Lower lobe of right lung (tissue), 2 donors: Measurements from ENCODE around the gene RALA. TPM values are rescaled to one million over a fixed set of nuclear protein-coding genes. Genes with fewer than 3 reads are reported as not detected.
"Not testable (repeated sequence)": the region's sequence is repeated elsewhere in the genome, so short reads cannot be mapped to it uniquely, and the experiment has no call there.

Experiments used
- ATAC-seq, 2 donors: fragments of 200-7000 bp; cut with Tn5 transposase; one replicate each; pipeline ENCODE4 v1.9.1; 2020 to 2022; ENCODE audit warnings: mild to moderate bottlenecking in 2 of 2, moderate library complexity in 2 of 2
- DNase-seq: peaks from one replicate; pipeline ENCODE4 v3.0.0-alpha.2; 2020
- H3K27ac ChIP-seq: fragments of 200-600 bp; one replicate; pipeline ENCODE4 v1.8.0; 2022
- H3K27me3 ChIP-seq: fragments of 200-600 bp; one replicate; pipeline ENCODE4 v1.8.0; 2022; ENCODE audit warnings: low read depth
- H3K36me3 ChIP-seq: fragments of 200-600 bp; one replicate; pipeline ENCODE4 v1.8.0; 2022; ENCODE audit warnings: mild to moderate bottlenecking
- H3K4me1 ChIP-seq: fragments of 200-600 bp; one replicate; pipeline ENCODE4 v1.8.0; 2022
- H3K4me3 ChIP-seq: fragments of 200-600 bp; one replicate; pipeline ENCODE4 v1.8.0; 2022; ENCODE audit warnings: mild to moderate bottlenecking
- H3K9me3 ChIP-seq: fragments of 200-600 bp; one replicate; pipeline ENCODE4 v1.8.0; 2022
- intact Hi-C: fragments of 100-400 bp; cut with DNase I; formaldehyde crosslinking; loops from one replicate; pipeline ENCODE4 v1.11.0; 2022
- total RNA-seq: library from RNA; stranded (reverse); fragmentation: NEBNext Ultra II Directional; extraction: Animal tissue kit (Norgen Biotek cat#: 25700); gene quantifications from one replicate; pipeline ENCODE4 v1.2.1, GENCODE V29; 2021
- TF ChIP-seq, protein P1 (sequence below): fragments of 200-600 bp; IDR thresholded peaks from one replicate; pipeline ENCODE4 v1.8.0; 2022; ENCODE audit warnings: antibody characterized with exemption, mild to moderate bottlenecking
- donor health status: DM: no; HTN: yes; CAD: no; lungs with severe emphysema.

Gene RALA
- total RNA-seq, 1 donor from 2014 or later: 48.0 TPM

DNA sequence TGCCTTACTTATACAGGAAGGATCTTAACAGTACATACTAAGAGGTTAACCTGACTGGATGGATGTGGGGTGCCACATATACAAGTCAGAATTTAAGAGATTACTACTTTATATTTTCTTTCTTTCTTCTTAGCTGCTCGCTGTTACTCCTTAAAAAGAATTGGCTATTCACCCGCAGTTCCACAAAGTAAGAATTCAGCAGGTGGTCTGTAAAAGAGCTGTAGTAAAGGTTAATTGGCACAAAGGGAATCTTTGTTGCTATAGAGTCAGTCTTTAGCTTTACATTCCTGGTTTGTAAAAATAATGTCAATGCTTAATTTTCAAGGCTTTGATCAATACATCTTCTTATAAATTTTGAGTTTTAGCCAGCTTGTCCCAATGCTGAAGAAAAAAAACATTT lies 43.2 kb downstream of the RALA start:
- H3K9me3 ChIP-seq: no peaks in the 10 kb centered on the region
- no peak overlapping the region for H3K4me3 ChIP-seq
- no peak for DNase-seq
- H3K4me1 ChIP-seq: peaks cover 5% of the 10 kb centered on the region
- intact Hi-C loops: no loop called here
- TF ChIP-seq, protein P1, sequence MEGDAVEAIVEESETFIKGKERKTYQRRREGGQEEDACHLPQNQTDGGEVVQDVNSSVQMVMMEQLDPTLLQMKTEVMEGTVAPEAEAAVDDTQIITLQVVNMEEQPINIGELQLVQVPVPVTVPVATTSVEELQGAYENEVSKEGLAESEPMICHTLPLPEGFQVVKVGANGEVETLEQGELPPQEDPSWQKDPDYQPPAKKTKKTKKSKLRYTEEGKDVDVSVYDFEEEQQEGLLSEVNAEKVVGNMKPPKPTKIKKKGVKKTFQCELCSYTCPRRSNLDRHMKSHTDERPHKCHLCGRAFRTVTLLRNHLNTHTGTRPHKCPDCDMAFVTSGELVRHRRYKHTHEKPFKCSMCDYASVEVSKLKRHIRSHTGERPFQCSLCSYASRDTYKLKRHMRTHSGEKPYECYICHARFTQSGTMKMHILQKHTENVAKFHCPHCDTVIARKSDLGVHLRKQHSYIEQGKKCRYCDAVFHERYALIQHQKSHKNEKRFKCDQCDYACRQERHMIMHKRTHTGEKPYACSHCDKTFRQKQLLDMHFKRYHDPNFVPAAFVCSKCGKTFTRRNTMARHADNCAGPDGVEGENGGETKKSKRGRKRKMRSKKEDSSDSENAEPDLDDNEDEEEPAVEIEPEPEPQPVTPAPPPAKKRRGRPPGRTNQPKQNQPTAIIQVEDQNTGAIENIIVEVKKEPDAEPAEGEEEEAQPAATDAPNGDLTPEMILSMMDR: no peak
- no peak overlapping the region for H3K27ac ChIP-seq
- H3K36me3 ChIP-seq: no peaks in the 10 kb centered on the region
- no peaks in the 10 kb centered on the region for H3K27me3 ChIP-seq
- ATAC-seq: no peak

DNA sequence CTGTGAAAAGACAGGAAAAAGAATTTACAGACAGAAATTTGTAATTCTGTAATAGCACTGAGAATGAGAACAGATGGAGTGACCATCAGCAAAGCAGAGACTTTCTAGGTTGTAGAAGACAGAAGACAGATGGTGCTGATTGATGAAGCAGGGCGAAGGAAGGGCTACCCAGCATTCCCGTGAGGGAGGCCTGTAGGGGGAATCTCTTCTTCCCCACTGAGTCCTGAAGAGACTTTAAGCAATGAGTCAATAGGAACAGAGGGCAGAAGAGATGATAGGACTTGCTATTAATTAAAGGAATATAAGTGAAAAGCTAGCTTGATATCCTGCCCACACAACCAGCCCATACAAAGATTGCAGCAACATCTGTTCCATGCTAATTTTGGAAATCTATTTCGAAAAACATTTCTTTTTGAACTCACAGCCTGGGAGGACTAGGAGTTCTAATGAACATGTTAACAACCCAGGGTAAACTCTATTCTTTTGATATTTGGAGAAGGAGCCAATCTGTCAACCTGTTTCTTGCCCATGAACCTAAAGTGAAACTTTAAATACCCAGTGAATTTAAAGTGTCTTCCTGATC lies 44.1 kb downstream of the RALA start:
- H3K4me3 ChIP-seq: no peak overlapping the region
- peak in 1 of 2 donors; percentile 21 for ATAC-seq
- peaks cover 5% of the 10 kb centered on the region for H3K4me1 ChIP-seq

DNA sequence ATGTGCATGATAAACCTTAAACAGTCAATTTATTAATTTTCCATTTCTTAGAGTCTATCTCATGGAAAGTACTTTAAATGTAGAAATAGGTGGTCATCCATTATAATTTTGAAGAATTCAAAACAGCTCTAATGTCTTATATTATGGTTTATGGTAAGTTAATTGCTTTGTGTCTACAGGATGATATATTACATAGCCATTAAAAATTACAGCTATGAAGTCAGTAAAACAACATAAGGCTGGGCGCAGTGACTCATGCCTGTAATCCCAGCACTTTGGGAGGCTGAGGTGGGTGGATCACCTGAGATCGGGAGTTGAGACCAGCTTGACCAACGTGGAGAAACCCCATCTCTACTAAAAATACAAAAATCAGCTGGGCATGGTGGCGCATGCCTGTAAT lies 44.9 kb downstream of the RALA start:
- DNase-seq, H3K4me1 ChIP-seq, H3K27me3 ChIP-seq, H3K27ac ChIP-seq, H3K36me3 ChIP-seq, ATAC-seq, H3K9me3 ChIP-seq, H3K4me3 ChIP-seq, intact Hi-C loops: not testable (repeated sequence)

More for the DNA sequence above, 44.1 kb downstream of the RALA start:
- Histone ChIP-seq H3K27ac (peak overlapping the region; percentile 8), H3K27me3 (no peaks in the 10 kb centered on the region), H3K36me3 (no peaks in the 10 kb centered on the region), H3K9me3 (no peaks in the 10 kb centered on the region)
- intact Hi-C loops: no loop called here
- no peak for DNase-seq
- TF ChIP-seq, protein P1: no peak

DNA sequence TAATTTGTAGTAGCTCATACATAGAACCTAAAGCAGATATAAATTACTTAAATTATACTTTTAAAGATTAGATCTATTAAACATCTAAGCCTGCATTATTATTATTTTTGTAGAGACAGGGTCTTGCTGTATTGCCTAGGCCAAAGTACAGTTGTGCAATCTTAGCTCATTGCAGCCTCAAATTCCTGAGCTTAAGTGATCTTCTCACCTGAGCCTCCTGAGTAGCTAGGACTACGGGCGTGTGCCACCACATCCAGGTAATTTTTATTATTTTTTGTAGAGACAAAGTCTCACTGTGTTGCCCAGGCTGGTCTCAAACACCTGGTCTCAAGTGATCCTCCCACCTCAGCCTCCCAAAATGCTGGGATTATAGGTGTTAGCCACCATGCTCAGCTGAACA lies 46.7 kb downstream of the RALA start:
- TF ChIP-seq, protein P1: no peak
- intact Hi-C loops: no loop called here
- no peak for DNase-seq
- Histone ChIP-seq H3K36me3 (no peaks in the 10 kb centered on the region), H3K27ac (no peak overlapping the region), H3K27me3 (no peaks in the 10 kb centered on the region), H3K9me3 (no peaks in the 10 kb centered on the region), H3K4me3 (no peak overlapping the region), H3K4me1 (peaks cover 5% of the 10 kb centered on the region)
- ATAC-seq: no peak

DNA sequence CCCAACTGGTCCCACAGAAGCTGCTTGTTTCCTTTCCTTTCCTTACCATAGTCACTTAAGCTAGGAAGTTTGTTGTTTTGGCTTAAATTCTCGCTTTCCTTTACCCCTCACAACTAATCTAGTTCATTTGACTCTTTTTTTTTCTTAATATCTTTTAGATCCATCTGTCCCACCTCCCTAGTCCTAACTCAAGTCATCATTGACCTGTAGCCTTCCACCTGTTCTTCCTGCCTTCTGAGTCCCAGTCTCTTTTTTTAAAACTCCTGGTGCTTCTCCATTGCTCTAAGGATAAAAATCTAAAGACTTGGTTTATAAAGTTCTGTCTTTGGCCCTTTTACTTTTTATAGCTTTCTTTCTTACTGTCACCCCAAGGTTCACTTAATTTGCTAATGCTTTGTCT lies 47.6 kb downstream of the RALA start:
- no peak overlapping the region for H3K27ac ChIP-seq
- intact Hi-C loops: no loop called here
- no peak overlapping the region for H3K4me3 ChIP-seq
- DNase-seq (no peak), ATAC-seq (no peak)
- no peaks in the 10 kb centered on the region for H3K9me3 ChIP-seq
- H3K27me3 ChIP-seq: no peaks in the 10 kb centered on the region
- H3K4me1 ChIP-seq: peaks cover 5% of the 10 kb centered on the region
- TF ChIP-seq, protein P1: no peak
- no peaks in the 10 kb centered on the region for H3K36me3 ChIP-seq

DNA sequence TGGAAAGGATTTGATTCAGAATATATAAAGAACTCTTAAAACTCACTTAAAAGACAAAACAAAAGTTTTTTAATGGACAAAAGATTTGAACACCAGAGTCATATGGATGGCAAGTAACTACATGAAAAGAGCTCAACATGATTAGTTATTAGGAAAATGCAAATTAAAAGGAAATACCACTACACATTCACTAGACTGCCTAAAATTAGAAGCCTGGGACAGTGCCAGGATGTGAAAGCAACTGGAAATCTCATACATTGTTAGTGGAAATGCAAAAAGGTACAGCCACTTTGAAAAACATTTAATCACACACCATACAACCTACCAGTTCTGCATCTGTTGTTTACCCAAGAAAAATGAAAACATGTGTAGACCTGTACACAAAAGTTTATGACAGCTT lies 48.8 kb downstream of the RALA start:
- no peak for DNase-seq
- H3K36me3 ChIP-seq: no peaks in the 10 kb centered on the region
- intact Hi-C loops: no loop called here
- no peak overlapping the region for H3K4me3 ChIP-seq
- TF ChIP-seq, protein P1: no peak
- H3K4me1 ChIP-seq: peaks cover 2% of the 10 kb centered on the region
- no peak for ATAC-seq
- no peak overlapping the region for H3K27ac ChIP-seq
- H3K27me3 ChIP-seq: no peaks in the 10 kb centered on the region
- no peaks in the 10 kb centered on the region for H3K9me3 ChIP-seq
